WTC11 (cell line): ENCODE data around the gene NUMBL. TPM values are rescaled to one million over a fixed set of nuclear protein-coding genes. Genes with fewer than 3 reads are reported as not detected.
A peak's percentile ranks its signal among the peaks of the same experiment; 100 is the strongest.

Experiments used
- ATAC-seq: fragments of 200-7000 bp; cut with Tn5 transposase; 2 replicates; pipeline ENCODE4 v1.10.0; 2021; ENCODE audit warnings: mild to moderate bottlenecking, moderate library complexity
- CTCF ChIA-PET: fragments of 300-600 bp; sonication (Branson Sonifier 250); formaldehyde crosslinking; loops from one replicate; lab custom pipeline; 2021; ENCODE audit warnings: antibody characterized with exemption; lab: Charles Lee
- POLR2A ChIA-PET: fragments of 350-600 bp; sonication (Branson Sonifier 250); formaldehyde crosslinking; loops from one replicate; lab custom pipeline; 2021; ENCODE audit warnings: antibody characterized with exemption; lab: Charles Lee
- DNase-seq: peaks from one replicate; pipeline ENCODE4 v3.0.0; 2021; ENCODE audit warnings: low spot score
- H3K27ac Mint-ChIP-seq: 2 replicates; pipeline ENCODE4 v1.8.0; 2021; ENCODE audit warnings: mixed read lengths
- H3K27me3 Mint-ChIP-seq: 2 replicates; pipeline ENCODE4 v1.8.0; 2021; ENCODE audit warnings: low read depth, mild to moderate bottlenecking, moderate library complexity, mixed read lengths
- H3K36me3 Mint-ChIP-seq: 2 replicates; pipeline ENCODE4 v1.8.0; 2021; ENCODE audit warnings: mixed read lengths
- H3K4me1 Mint-ChIP-seq: 2 replicates; pipeline ENCODE4 v1.8.0; 2022; ENCODE audit warnings: mixed read lengths
- H3K4me3 Mint-ChIP-seq: 2 replicates; pipeline ENCODE4 v1.8.0; 2021; ENCODE audit warnings: mild to moderate bottlenecking, moderate library complexity, mixed read lengths
- H3K9me3 Mint-ChIP-seq: 2 replicates; pipeline ENCODE4 v1.8.0; 2021; ENCODE audit warnings: mixed read lengths
- CREB1 ChIP-seq: sonication (generic); formaldehyde crosslinking; IDR thresholded peaks from 2 replicates; pipeline ENCODE4 v1.8.0; 2023; ENCODE audit warnings: mild to moderate bottlenecking, missing genetic modification reagents
- FOXJ3 ChIP-seq: sonication (generic); formaldehyde crosslinking; IDR thresholded peaks from 2 replicates; pipeline ENCODE4 v1.9.0; 2021; ENCODE audit warnings: missing genetic modification reagents, mild to moderate bottlenecking, borderline replicate concordance
- FOXK1 ChIP-seq: sonication (generic); formaldehyde crosslinking; IDR thresholded peaks from 2 replicates; pipeline ENCODE4 v1.8.0; 2022; ENCODE audit warnings: mild to moderate bottlenecking, moderate library complexity, missing genetic modification reagents
- FOXP1 ChIP-seq: sonication (generic); formaldehyde crosslinking; IDR thresholded peaks from 2 replicates; pipeline ENCODE4 v1.8.0; 2022; ENCODE audit warnings: missing genetic modification reagents, mild to moderate bottlenecking, moderate library complexity, borderline replicate concordance
- GABPB1 ChIP-seq: sonication (generic); formaldehyde crosslinking; IDR thresholded peaks from 2 replicates; pipeline ENCODE4 v1.8.1; 2023; ENCODE audit warnings: mild to moderate bottlenecking, missing genetic modification reagents
- GRHL2 ChIP-seq: fragments of 250-450 bp; sonication (Bioruptor Pico); IDR thresholded peaks from 2 replicates; pipeline ENCODE4 v1.8.0; 2022; ENCODE audit warnings: mild to moderate bottlenecking, moderate library complexity; ENCODE audit not compliant: insufficient replicate concordance, severe bottlenecking
- GTF2I ChIP-seq: fragments of 250-450 bp; sonication (Bioruptor Pico); conservative IDR thresholded peaks from 2 replicates; pipeline ENCODE4 v1.4.0; 2021; ENCODE audit warnings: mild to moderate bottlenecking
- HMGA2 ChIP-seq: fragments of 250-450 bp; sonication (Bioruptor Pico); IDR thresholded peaks from 2 replicates; pipeline ENCODE4 v1.4.0; 2021; ENCODE audit warnings: mild to moderate bottlenecking, moderate library complexity
- JUN ChIP-seq: sonication (generic); formaldehyde crosslinking; IDR thresholded peaks from 2 replicates; pipeline ENCODE4 v1.8.0; 2023; ENCODE audit warnings: mild to moderate bottlenecking, missing genetic modification reagents
- MAX ChIP-seq: sonication (generic); formaldehyde crosslinking; IDR thresholded peaks from 2 replicates; pipeline ENCODE4 v1.8.0; 2022; ENCODE audit warnings: mild to moderate bottlenecking, missing genetic modification reagents
- MLX ChIP-seq: sonication (generic); formaldehyde crosslinking; IDR thresholded peaks from 2 replicates; pipeline ENCODE4 v1.8.1; 2023; ENCODE audit warnings: mild to moderate bottlenecking, missing genetic modification reagents, moderate library complexity
- MXD4 ChIP-seq: fragments of 250-450 bp; sonication (Bioruptor Pico); IDR thresholded peaks from 2 replicates; pipeline ENCODE4 v1.8.0; 2021; ENCODE audit warnings: mild to moderate bottlenecking, moderate library complexity, borderline replicate concordance
- NFATC4 ChIP-seq: fragments of 250-450 bp; sonication (Bioruptor Pico); IDR thresholded peaks from 2 replicates; pipeline ENCODE4 v1.9.0; 2021; ENCODE audit warnings: mild to moderate bottlenecking
- NR1H2 ChIP-seq: sonication (generic); formaldehyde crosslinking; IDR thresholded peaks from 2 replicates; pipeline ENCODE4 v1.9.0; 2021; ENCODE audit warnings: mild to moderate bottlenecking, moderate library complexity, missing genetic modification reagents
- SOX15 ChIP-seq: fragments of 250-450 bp; sonication (Bioruptor Pico); IDR thresholded peaks from 2 replicates; pipeline ENCODE4 v1.9.0; 2021; ENCODE audit warnings: mild to moderate bottlenecking
- SP1 ChIP-seq: sonication (generic); formaldehyde crosslinking; conservative IDR thresholded peaks from 2 replicates; pipeline ENCODE4 v1.8.1; 2022; ENCODE audit warnings: missing genetic modification reagents
- TP53 ChIP-seq: sonication (generic); formaldehyde crosslinking; IDR thresholded peaks from 2 replicates; pipeline ENCODE4 v1.8.1; 2023; ENCODE audit warnings: mild to moderate bottlenecking, missing genetic modification reagents
- USF1 ChIP-seq: sonication (generic); formaldehyde crosslinking; IDR thresholded peaks from 2 replicates; pipeline ENCODE4 v1.8.0; 2022; ENCODE audit warnings: mild to moderate bottlenecking, missing genetic modification reagents
- USF2 ChIP-seq: sonication (generic); formaldehyde crosslinking; IDR thresholded peaks from 2 replicates; pipeline ENCODE4 v1.8.1; 2023; ENCODE audit warnings: mild to moderate bottlenecking, missing genetic modification reagents, moderate library complexity
- ZNF219 ChIP-seq: sonication (generic); formaldehyde crosslinking; IDR thresholded peaks from 2 replicates; pipeline ENCODE4 v1.8.0; 2023; ENCODE audit warnings: missing genetic modification reagents, mild to moderate bottlenecking, borderline replicate concordance
- ZNF281 ChIP-seq: sonication (generic); formaldehyde crosslinking; IDR thresholded peaks from 2 replicates; pipeline ENCODE4 v1.8.0; 2023; ENCODE audit warnings: mild to moderate bottlenecking, missing genetic modification reagents
- ZNF425 ChIP-seq: fragments of 250-450 bp; sonication (Bioruptor Pico); conservative IDR thresholded peaks from 2 replicates; pipeline ENCODE4 v1.9.0; 2021; ENCODE audit warnings: mild to moderate bottlenecking
- ZNF512 ChIP-seq: sonication (generic); formaldehyde crosslinking; IDR thresholded peaks from 2 replicates; pipeline ENCODE4 v1.8.1; 2022; ENCODE audit warnings: missing genetic modification reagents, borderline replicate concordance
- total RNA-seq: library from RNA; stranded (reverse); gene quantifications from 3 replicates; pipeline ENCODE4 v1.2.3, GENCODE V29; 2021

Gene NUMBL
- total RNA-seq, 1 experiment from 2014 or later: 30.3 TPM

- CTCF ChIA-PET: no interaction called here
- DNase-seq: no peak
- no peak overlapping the region for H3K27ac Mint-ChIP-seq
- TF ChIP-seq CREB1 (no peak), GTF2I (CRISPR knock-in tag) (no peak), USF2 (CRISPR knock-in tag) (peak; percentile 58; the same call in 1 of the 2 replicates), FOXP1 (CRISPR knock-in tag) (no peak), USF1 (CRISPR knock-in tag) (peak; percentile 42; the same call in 1 of the 2 replicates)
- H3K36me3 Mint-ChIP-seq: peaks cover 47% of the 10 kb centered on the region
- POLR2A ChIA-PET: no interaction called here
- ATAC-seq: no peak
- H3K9me3 Mint-ChIP-seq: no peaks in the 10 kb centered on the region
- no peaks in the 10 kb centered on the region for H3K27me3 Mint-ChIP-seq
- H3K4me3 Mint-ChIP-seq: no peak overlapping the region
- H3K4me1 Mint-ChIP-seq: peaks cover 5% of the 10 kb centered on the region
Measured at GRCh38 chr19:40737102-40737644, 46.7 kb upstream of the NUMBL start.

- POLR2A ChIA-PET: no interaction called here
- TF ChIP-seq FOXJ3 (CRISPR knock-in tag): no peak
- TF ChIP-seq SOX15: no peak
- no peak for TF ChIP-seq MLX (CRISPR knock-in tag)
- TF ChIP-seq NFATC4 (CRISPR knock-in tag): no peak
- no peak for TF ChIP-seq MXD4
- TF ChIP-seq TP53: no peak
- TF ChIP-seq ZNF512 (CRISPR knock-in tag): no peak
- no peak for TF ChIP-seq JUN (CRISPR knock-in tag)
- no peak for TF ChIP-seq GABPB1
- no peak for TF ChIP-seq FOXK1 (CRISPR knock-in tag)
- no peak for TF ChIP-seq HMGA2 (CRISPR knock-in tag)
- TF ChIP-seq ZNF281: no peak
- TF ChIP-seq NR1H2 (CRISPR knock-in tag): no peak
- no peak for TF ChIP-seq GRHL2 (CRISPR knock-in tag)
- no peak for TF ChIP-seq MAX (CRISPR knock-in tag)
- TF ChIP-seq SP1 (CRISPR knock-in tag): no peak
- no peak for TF ChIP-seq USF2 (CRISPR knock-in tag)
- no peak for TF ChIP-seq ZNF425
- TF ChIP-seq ZNF219 (CRISPR knock-in tag): no peak
- TF ChIP-seq, all 79 proteins: peak for 0
- CTCF ChIA-PET: no interaction called here
- no peak overlapping the region for H3K4me3 Mint-ChIP-seq
- H3K36me3 Mint-ChIP-seq: peaks cover 43% of the 10 kb centered on the region
- peaks cover 2% of the 10 kb centered on the region for H3K4me1 Mint-ChIP-seq
- ATAC-seq: no peak
- no peaks in the 10 kb centered on the region for H3K9me3 Mint-ChIP-seq
- DNase-seq: no peak
- H3K27ac Mint-ChIP-seq: no peak overlapping the region
- no peaks in the 10 kb centered on the region for H3K27me3 Mint-ChIP-seq
Measured at GRCh38 chr19:40736661-40737060, 46.2 kb upstream of the NUMBL start.
